ACC112 (cell line): ENCODE measurements around the gene CNTN4.

ENCODE experiments used
- H2AFZ ChIP-seq: fragments of 200-600 bp; sonication (generic); one replicate; pipeline ENCODE4 v1.6.0; 2017; ENCODE audit warnings: antibody characterized with exemption, low read length; ENCODE audit not compliant: unreplicated experiment
- H3K27ac ChIP-seq: fragments of 200-600 bp; sonication (generic); 2 replicates; pipeline ENCODE4 v1.5.1; 2014; ENCODE audit warnings: low read depth, mild to moderate bottlenecking, antibody characterized with exemption, low read length, moderate library complexity
- H3K27me3 ChIP-seq: fragments of 200-600 bp; sonication (generic); 2 replicates; pipeline ENCODE4 v1.6.1; 2014; ENCODE audit warnings: mild to moderate bottlenecking, antibody characterized with exemption, low read length, moderate library complexity, mixed read lengths; ENCODE audit not compliant: insufficient read depth
- H3K36me3 ChIP-seq: fragments of 200-600 bp; sonication (generic); 2 replicates; pipeline ENCODE4 v1.6.1; 2016; ENCODE audit warnings: mild to moderate bottlenecking, antibody characterized with exemption, low read length, moderate library complexity, mixed read lengths; ENCODE audit not compliant: insufficient read depth
- H3K4me1 ChIP-seq: fragments of 200-600 bp; sonication (generic); one replicate; pipeline ENCODE4 v1.6.1; 2016; ENCODE audit warnings: low read length, mixed read lengths; ENCODE audit not compliant: insufficient read depth, unreplicated experiment, control insufficient read depth
- H3K4me3 ChIP-seq: fragments of 200-600 bp; sonication (generic); 2 replicates; pipeline ENCODE4 v1.5.1; 2014; ENCODE audit warnings: mild to moderate bottlenecking, low read depth, low read length
- H3K79me2 ChIP-seq: fragments of 200-600 bp; sonication (generic); one replicate; pipeline ENCODE4 v1.6.0; 2016; ENCODE audit warnings: low read length; ENCODE audit not compliant: control insufficient read depth, unreplicated experiment, insufficient read depth

CNTN4 gene

GRCh38 chr3:2628117-2628516 is 529.5 kb downstream of the CNTN4 start:
- H3K27ac ChIP-seq = no peak overlapping the region
- no peaks in the 10 kb centered on the region for H3K27me3 ChIP-seq
- no peaks in the 10 kb centered on the region for H3K36me3 ChIP-seq
- no peaks in the 10 kb centered on the region for H3K4me1 ChIP-seq
- H2AFZ ChIP-seq = no peak overlapping the region
- no peaks in the 10 kb centered on the region for H3K79me2 ChIP-seq
- no peak overlapping the region for H3K4me3 ChIP-seq

GRCh38 chr3:2635511-2635910 is 536.8 kb downstream of the CNTN4 start:
- H3K27me3 ChIP-seq = no peaks in the 10 kb centered on the region
- H3K79me2 ChIP-seq = no peaks in the 10 kb centered on the region
- no peaks in the 10 kb centered on the region for H3K36me3 ChIP-seq
- no peak overlapping the region for H3K27ac ChIP-seq
- H2AFZ ChIP-seq = no peak overlapping the region
- no peaks in the 10 kb centered on the region for H3K4me1 ChIP-seq
- H3K4me3 ChIP-seq = no peak overlapping the region

GRCh38 chr3:2643606-2644005 is 544.9 kb downstream of the CNTN4 start:
- Histone ChIP-seq H3K4me1 (no peaks in the 10 kb centered on the region), H3K27ac (no peak overlapping the region), H3K79me2 (no peaks in the 10 kb centered on the region), H3K27me3 (no peaks in the 10 kb centered on the region), H3K4me3 (no peak overlapping the region), H3K36me3 (no peaks in the 10 kb centered on the region), H2AFZ (no peak overlapping the region)

- Histone ChIP-seq H3K4me1 (no peaks in the 10 kb centered on the region), H3K4me3 (no peak overlapping the region), H3K79me2 (no peaks in the 10 kb centered on the region), H3K27me3 (no peaks in the 10 kb centered on the region), H2AFZ (no peak overlapping the region), H3K27ac (no peak overlapping the region), H3K36me3 (no peaks in the 10 kb centered on the region)
Observed at GRCh38 chr3:2645001-2645400, 546.3 kb downstream of the CNTN4 start.

- Histone ChIP-seq H2AFZ (no peak overlapping the region), H3K79me2 (no peaks in the 10 kb centered on the region), H3K4me1 (no peaks in the 10 kb centered on the region), H3K4me3 (no peak overlapping the region), H3K27me3 (no peaks in the 10 kb centered on the region), H3K27ac (no peak overlapping the region), H3K36me3 (no peaks in the 10 kb centered on the region)
Observed at GRCh38 chr3:2650746-2651145, 552.1 kb downstream of the CNTN4 start.

GRCh38 chr3:2652386-2652785 is 553.7 kb downstream of the CNTN4 start:
- H3K79me2 ChIP-seq = no peaks in the 10 kb centered on the region
- H3K27ac ChIP-seq = no peak overlapping the region
- H3K27me3 ChIP-seq = no peaks in the 10 kb centered on the region
- no peak overlapping the region for H3K4me3 ChIP-seq
- H2AFZ ChIP-seq = no peak overlapping the region
- H3K4me1 ChIP-seq = no peaks in the 10 kb centered on the region
- no peaks in the 10 kb centered on the region for H3K36me3 ChIP-seq

- Histone ChIP-seq H3K4me1 (no peaks in the 10 kb centered on the region), H3K36me3 (no peaks in the 10 kb centered on the region), H3K4me3 (no peak overlapping the region), H2AFZ (no peak overlapping the region), H3K27ac (no peak overlapping the region), H3K79me2 (no peaks in the 10 kb centered on the region), H3K27me3 (no peaks in the 10 kb centered on the region)
Observed at GRCh38 chr3:2653706-2654105, 555.0 kb downstream of the CNTN4 start.

GRCh38 chr3:2655229-2655701 is 556.6 kb downstream of the CNTN4 start:
- Histone ChIP-seq H2AFZ (no peak overlapping the region), H3K27ac (no peak overlapping the region), H3K79me2 (no peaks in the 10 kb centered on the region), H3K4me1 (no peaks in the 10 kb centered on the region), H3K36me3 (no peaks in the 10 kb centered on the region), H3K4me3 (no peak overlapping the region), H3K27me3 (no peaks in the 10 kb centered on the region)

GRCh38 chr3:2656806-2657777 is 558.4 kb downstream of the CNTN4 start:
- Histone ChIP-seq H3K27ac (no peak overlapping the region), H3K79me2 (no peaks in the 10 kb centered on the region), H3K27me3 (no peaks in the 10 kb centered on the region), H3K4me3 (no peak overlapping the region), H3K4me1 (no peaks in the 10 kb centered on the region), H3K36me3 (no peaks in the 10 kb centered on the region), H2AFZ (no peak overlapping the region)

GRCh38 chr3:2657971-2658370 is 559.3 kb downstream of the CNTN4 start:
- no peaks in the 10 kb centered on the region for H3K36me3 ChIP-seq
- H3K4me3 ChIP-seq = no peak overlapping the region
- no peaks in the 10 kb centered on the region for H3K27me3 ChIP-seq
- no peaks in the 10 kb centered on the region for H3K4me1 ChIP-seq
- H3K27ac ChIP-seq = no peak overlapping the region
- no peaks in the 10 kb centered on the region for H3K79me2 ChIP-seq
- no peak overlapping the region for H2AFZ ChIP-seq

- no peaks in the 10 kb centered on the region for H3K4me1 ChIP-seq
- no peaks in the 10 kb centered on the region for H3K36me3 ChIP-seq
- no peak overlapping the region for H3K27ac ChIP-seq
- H3K79me2 ChIP-seq = no peaks in the 10 kb centered on the region
- no peak overlapping the region for H3K4me3 ChIP-seq
- no peak overlapping the region for H2AFZ ChIP-seq
- H3K27me3 ChIP-seq = no peaks in the 10 kb centered on the region
Observed at GRCh38 chr3:2659896-2660295, 561.2 kb downstream of the CNTN4 start.
